ENCODE results near the gene PCSK4. TPM values are rescaled to one million over a fixed set of nuclear protein-coding genes. Genes with fewer than 3 reads are reported as not detected.

PCSK4 gene
- total and polyA plus RNA-seq, 2 of the 13 experiments (the other 11 are each of a cell fraction or from before 2014, with no cell fraction given): 2.0 to 2.7 TPM

DNA sequence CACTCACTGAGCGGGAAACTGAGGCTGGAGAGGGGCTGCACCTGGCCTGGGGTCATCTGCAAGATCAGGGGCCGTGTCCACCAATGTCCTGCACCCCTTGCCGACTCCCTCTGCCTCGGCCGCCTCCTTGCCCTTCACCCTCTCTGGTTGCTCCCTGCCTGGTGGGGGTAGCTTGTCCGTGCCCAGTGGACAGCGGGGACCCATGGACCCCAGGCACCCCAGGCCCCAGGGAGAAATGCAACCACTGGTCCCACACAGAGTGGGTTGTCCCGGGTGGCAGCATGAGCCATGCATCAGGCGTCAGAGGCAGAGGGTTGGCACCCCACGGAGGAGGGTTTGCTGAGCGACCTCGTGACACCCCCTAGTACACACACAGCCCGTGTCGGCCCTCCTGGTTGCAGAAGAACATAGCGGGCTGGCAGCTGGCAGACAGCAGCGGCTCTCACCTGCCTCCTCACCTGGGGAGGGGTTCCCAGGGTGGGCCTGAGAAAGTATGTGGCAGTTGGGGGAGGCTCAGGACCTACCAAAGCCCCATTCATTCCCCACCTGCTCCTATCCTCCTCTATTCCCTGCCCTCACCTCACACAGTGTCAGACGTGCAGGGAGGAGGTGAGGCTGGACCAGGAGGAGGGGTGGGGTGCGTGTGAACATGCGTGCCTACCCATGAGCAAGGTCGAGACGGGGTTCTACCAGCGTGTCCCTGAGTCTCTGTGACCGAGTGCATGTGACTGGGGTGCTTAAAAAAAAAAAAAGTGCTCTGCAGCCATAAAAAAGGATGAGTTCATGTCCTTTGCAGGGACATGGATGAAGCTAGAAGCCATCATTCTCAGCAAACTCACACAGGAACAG is 14.0 kb upstream of the PCSK4 start (continued):
- TF ChIP-seq, protein P1, sequence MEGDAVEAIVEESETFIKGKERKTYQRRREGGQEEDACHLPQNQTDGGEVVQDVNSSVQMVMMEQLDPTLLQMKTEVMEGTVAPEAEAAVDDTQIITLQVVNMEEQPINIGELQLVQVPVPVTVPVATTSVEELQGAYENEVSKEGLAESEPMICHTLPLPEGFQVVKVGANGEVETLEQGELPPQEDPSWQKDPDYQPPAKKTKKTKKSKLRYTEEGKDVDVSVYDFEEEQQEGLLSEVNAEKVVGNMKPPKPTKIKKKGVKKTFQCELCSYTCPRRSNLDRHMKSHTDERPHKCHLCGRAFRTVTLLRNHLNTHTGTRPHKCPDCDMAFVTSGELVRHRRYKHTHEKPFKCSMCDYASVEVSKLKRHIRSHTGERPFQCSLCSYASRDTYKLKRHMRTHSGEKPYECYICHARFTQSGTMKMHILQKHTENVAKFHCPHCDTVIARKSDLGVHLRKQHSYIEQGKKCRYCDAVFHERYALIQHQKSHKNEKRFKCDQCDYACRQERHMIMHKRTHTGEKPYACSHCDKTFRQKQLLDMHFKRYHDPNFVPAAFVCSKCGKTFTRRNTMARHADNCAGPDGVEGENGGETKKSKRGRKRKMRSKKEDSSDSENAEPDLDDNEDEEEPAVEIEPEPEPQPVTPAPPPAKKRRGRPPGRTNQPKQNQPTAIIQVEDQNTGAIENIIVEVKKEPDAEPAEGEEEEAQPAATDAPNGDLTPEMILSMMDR (CRISPR knock-in tag; IDR thresholded peaks at IDR 0.05): no peak
- TF ChIP-seq NFE2L1 (CRISPR knock-in tag; IDR thresholded peaks at IDR 0.05; ENCODE audit: borderline replicate concordance) (no peak), ZNF343 (CRISPR knock-in tag; IDR thresholded peaks at IDR 0.05) (no peak), DMAP1 (CRISPR knock-in tag; IDR thresholded peaks at IDR 0.05) (no peak), FOXP1 (IDR thresholded peaks at IDR 0.05) (no peak), FOXP1 (CRISPR knock-in tag; IDR thresholded peaks at IDR 0.05) (no peak)

DNA sequence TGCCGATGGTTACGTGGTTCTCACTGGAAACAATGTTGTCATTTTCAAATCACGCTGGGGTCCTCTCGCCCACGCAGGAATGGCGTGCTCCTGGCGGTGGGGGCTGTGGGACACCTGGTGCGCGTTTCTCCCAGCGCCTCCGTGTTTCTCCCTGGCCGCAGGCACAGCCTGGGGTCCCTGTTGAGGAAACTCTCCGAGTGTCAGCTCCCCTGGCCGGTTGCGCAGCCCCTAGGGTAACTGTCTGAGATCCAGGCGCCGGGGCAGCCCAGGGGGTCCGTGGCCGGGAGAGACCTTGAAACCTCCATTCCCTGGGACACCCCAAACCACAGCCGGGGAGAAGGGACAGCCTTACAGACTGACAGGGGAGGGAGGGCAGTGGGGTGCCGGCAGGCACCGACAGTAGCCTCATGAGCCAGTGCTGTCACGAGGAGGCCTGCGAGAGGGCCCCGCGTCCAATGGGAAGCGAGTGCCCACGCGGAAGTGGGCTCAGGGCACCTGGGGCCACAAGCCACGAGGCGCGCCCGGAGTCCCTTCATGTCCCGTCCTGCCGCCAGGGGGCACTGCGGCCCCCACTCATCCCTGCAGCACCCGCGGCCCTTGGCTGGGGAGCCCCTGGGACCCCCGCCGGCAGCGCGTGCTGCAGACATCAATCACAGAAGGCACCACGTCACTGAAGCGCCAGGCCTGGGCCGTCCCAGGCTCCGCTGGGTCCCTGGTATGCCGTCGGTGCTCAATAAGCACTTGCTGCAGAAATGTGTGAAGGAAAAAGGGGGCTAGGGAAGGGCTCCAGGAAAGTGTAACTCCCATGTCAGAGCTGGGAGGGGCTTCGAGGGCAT is 13.2 kb upstream of the PCSK4 start:
- Histone ChIP-seq H3K9ac (ENCODE audit: insufficient read depth, low read depth, low read length) (peak overlapping the region; percentile 43), H3K4me3 (replicated peaks in 1 of 3; ENCODE audit: insufficient read depth in 1 of 3, low read depth in 2 of 3, low read length in 3 of 3) (peak overlapping the region in 1 of 3 experiments; percentile 51; a peak in 2 of 6 replicates), H3K9me3 (ENCODE audit: low read length) (no peaks in the 10 kb centered on the region), H3K79me2 (ENCODE audit: insufficient read depth, low read length) (no peaks in the 10 kb centered on the region), H3K4me1 (ENCODE audit: insufficient read depth, low read length) (peaks cover 25% of the 10 kb centered on the region), H3K36me3 (replicated peaks in 1 of 2; ENCODE audit: control insufficient read depth in 1 of 2, insufficient read depth in 2 of 2, low read length in 2 of 2) (no peaks in the 10 kb centered on the region), H3K4me2 (ENCODE audit: low read depth, low read length) (peak overlapping the region; percentile 43), H3K27ac (ENCODE audit: extremely low read length, insufficient read depth, low read length) (no peak overlapping the region), H4K20me1 (ENCODE audit: insufficient read depth, low read length) (no peaks in the 10 kb centered on the region), H3K27me3 (ENCODE audit: control insufficient read depth in 1 of 2, insufficient read depth in 2 of 2, low read length in 2 of 2) (no peaks in the 10 kb centered on the region), H2AFZ (ENCODE audit: low read length) (no peak overlapping the region)
- intact Hi-C loops (cut with micrococcal nuclease; ENCODE audit: unreplicated experiment) (no loop called here), in situ Hi-C loops (cut with HindIII; ENCODE audit: extremely low pct_ligation_motif_present, low pct_unique_long_range_greater_than_20kb) (no loop called here)
- ATAC-seq (peak; percentile 59), DNase-seq (ENCODE audit: low spot score) (no peak), FAIRE-seq (no peak)
- no TSS peak for BruUV-seq (replicated peaks)
- CTCF ChIA-PET (ENCODE audit: low intra/inter-chr PET ratio, low total read pairs): interaction anchor here (0.6 to 1.2 kb wide), 2 partner anchors 10 to 96 kb away, joined by 3 to 5 read pairs; partner anchors contain the start of genes ADAMTSL5 and DAZAP1
- 69% methylated on average over 10 of the region's 49 CpGs for WGBS (ENCODE audit: low lambda C conversion rate)
- POLR2A ChIA-PET: interaction anchor here (1.3 kb wide), 1 partner anchor 12 kb away, joined by 4 read pairs; the partner anchor contains the start of gene REEP6
- TF ChIP-seq ZNF326 (CRISPR knock-in tag; IDR thresholded peaks at IDR 0.05; ENCODE audit: borderline replicate concordance) (no peak), ZFX (CRISPR knock-in tag; IDR thresholded peaks at IDR 0.05; ENCODE audit: low read depth) (peak; percentile 28; the same call in 1 of the 2 replicates), EEA1 (CRISPR knock-in tag; IDR thresholded peaks at IDR 0.05; ENCODE audit: borderline replicate concordance) (no peak), ZNF788 (CRISPR knock-in tag; IDR thresholded peaks at IDR 0.05; ENCODE audit: borderline replicate concordance) (no peak), STAG1 (CRISPR knock-in tag; IDR thresholded peaks at IDR 0.05) (peak; percentile 41; the same call in 1 of the 2 replicates), KMT2A (CRISPR knock-in tag; IDR thresholded peaks at IDR 0.05) (no peak), MYC (CRISPR knock-in tag; IDR thresholded peaks at IDR 0.05; ENCODE audit: borderline replicate concordance) (peak; percentile 90), ZSCAN25 (CRISPR knock-in tag; IDR thresholded peaks at IDR 0.05) (peak; percentile 39; the same call in 1 of the 2 replicates)
- TF ChIP-seq, protein P1 (CRISPR knock-in tag; IDR thresholded peaks at IDR 0.05): peak; percentile 86
- TF ChIP-seq, protein P2, sequence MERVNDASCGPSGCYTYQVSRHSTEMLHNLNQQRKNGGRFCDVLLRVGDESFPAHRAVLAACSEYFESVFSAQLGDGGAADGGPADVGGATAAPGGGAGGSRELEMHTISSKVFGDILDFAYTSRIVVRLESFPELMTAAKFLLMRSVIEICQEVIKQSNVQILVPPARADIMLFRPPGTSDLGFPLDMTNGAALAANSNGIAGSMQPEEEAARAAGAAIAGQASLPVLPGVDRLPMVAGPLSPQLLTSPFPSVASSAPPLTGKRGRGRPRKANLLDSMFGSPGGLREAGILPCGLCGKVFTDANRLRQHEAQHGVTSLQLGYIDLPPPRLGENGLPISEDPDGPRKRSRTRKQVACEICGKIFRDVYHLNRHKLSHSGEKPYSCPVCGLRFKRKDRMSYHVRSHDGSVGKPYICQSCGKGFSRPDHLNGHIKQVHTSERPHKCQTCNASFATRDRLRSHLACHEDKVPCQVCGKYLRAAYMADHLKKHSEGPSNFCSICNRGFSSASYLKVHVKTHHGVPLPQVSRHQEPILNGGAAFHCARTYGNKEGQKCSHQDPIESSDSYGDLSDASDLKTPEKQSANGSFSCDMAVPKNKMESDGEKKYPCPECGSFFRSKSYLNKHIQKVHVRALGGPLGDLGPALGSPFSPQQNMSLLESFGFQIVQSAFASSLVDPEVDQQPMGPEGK (CRISPR knock-in tag; IDR thresholded peaks at IDR 0.05): peak; percentile 68

All from HepG2 (cell line).